GM13976 (cell line): ENCODE data around the gene MCTP1.

Experiments
- DNase-seq: peaks from one replicate; pipeline ENCODE4 v3.0.0; 2012; ENCODE audit warnings: low spot score
- in situ Hi-C: fragments of 300-500 bp; cut with MboI; formaldehyde crosslinking; loops from one replicate; pipeline ENCODE4 v1.12.0; 2022; ENCODE audit warnings: low sequenced_read_pairs, mixed read lengths, inconsistent platforms; ENCODE audit not compliant: unreplicated experiment
- TF ChIP-seq, protein P1 (sequence below): IDR thresholded peaks from 2 replicates; pipeline ENCODE4 v1.5.1; 2012; ENCODE audit warnings: borderline replicate concordance, mild to moderate bottlenecking; ENCODE audit not compliant: insufficient read depth; ENCODE audit errors: extremely low read depth, missing control alignments, control extremely low read depth

Gene MCTP1

DNA sequence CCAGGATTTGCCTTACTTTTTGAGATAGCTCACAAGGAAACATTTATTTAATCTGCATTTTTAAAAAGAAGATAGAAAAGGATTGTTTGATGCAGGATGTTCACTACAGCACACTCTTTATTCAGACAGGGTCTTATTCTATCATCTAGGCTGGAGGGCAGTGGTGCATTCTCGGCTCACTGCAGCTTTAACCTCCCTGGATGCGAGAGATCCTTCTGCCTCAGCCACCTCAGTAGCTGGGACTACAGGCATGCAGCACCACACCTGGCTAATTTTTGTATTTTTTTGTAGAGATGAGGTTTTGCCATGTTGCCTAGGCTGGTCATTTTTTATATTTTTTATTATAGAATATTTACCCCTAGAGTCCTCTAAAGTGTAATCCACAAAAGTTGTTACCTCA, 221.4 kb downstream of the MCTP1 start:
- in situ Hi-C loops: no loop called here
- no peak for DNase-seq
- TF ChIP-seq, protein P1, sequence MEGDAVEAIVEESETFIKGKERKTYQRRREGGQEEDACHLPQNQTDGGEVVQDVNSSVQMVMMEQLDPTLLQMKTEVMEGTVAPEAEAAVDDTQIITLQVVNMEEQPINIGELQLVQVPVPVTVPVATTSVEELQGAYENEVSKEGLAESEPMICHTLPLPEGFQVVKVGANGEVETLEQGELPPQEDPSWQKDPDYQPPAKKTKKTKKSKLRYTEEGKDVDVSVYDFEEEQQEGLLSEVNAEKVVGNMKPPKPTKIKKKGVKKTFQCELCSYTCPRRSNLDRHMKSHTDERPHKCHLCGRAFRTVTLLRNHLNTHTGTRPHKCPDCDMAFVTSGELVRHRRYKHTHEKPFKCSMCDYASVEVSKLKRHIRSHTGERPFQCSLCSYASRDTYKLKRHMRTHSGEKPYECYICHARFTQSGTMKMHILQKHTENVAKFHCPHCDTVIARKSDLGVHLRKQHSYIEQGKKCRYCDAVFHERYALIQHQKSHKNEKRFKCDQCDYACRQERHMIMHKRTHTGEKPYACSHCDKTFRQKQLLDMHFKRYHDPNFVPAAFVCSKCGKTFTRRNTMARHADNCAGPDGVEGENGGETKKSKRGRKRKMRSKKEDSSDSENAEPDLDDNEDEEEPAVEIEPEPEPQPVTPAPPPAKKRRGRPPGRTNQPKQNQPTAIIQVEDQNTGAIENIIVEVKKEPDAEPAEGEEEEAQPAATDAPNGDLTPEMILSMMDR: no peak

- TF ChIP-seq, protein P1: no peak
- no peak for DNase-seq
- in situ Hi-C loops: no loop called here
These were observed 224.8 kb downstream of the MCTP1 start for GRCh38 chr5:95060098-95060497.

- DNase-seq: no peak
- TF ChIP-seq, protein P1: no peak
- in situ Hi-C loops: no loop called here
These were observed 225.3 kb downstream of the MCTP1 start for GRCh38 chr5:95059636-95060035.

DNA sequence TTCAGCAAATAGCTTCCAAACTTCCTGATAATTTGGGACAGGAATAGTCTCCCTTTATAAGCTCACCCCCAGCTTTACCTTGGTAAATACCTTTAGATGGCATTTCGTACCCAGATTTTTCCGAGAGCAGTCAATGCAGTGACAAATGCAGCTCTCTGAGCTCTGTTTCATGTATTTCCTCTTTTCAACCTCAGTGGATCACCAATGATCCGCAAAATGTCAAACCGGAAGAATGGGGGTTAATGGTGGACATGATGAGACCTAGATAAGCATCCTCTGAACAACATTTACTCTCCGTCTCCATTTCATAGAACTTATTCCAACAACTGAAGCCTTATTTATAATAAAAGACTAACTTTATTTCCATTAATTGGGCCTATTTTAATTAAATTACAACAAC, 227.3 kb downstream of the MCTP1 start:
- TF ChIP-seq, protein P1: no peak
- no peak for DNase-seq
- in situ Hi-C loops: no loop called here

- TF ChIP-seq, protein P1: no peak
- DNase-seq: no peak
- in situ Hi-C loops: no loop called here
These were observed 231.6 kb downstream of the MCTP1 start for GRCh38 chr5:95053253-95053652.

- in situ Hi-C loops: no loop called here
These were observed 234.2 kb downstream of the MCTP1 start for GRCh38 chr5:95050708-95051107.

GRCh38 chr5:95048628-95049027, 236.3 kb downstream of the MCTP1 start:
- in situ Hi-C loops: no loop called here
- TF ChIP-seq, protein P1: no peak
- DNase-seq: no peak

More at GRCh38 chr5:95050708-95051107, 234.2 kb downstream of the MCTP1 start:
- TF ChIP-seq, protein P1: no peak
- DNase-seq: no peak
